Activated CD8-positive, alpha-beta memory T cell treated with anti-CD3 and anti-CD28 coated beads, Interleukin-2, amount 50 U/mL, for 24 hours (primary cell): ENCODE measurements around the gene TYW1B.
"Not testable (repeated sequence)": the region's sequence is repeated elsewhere in the genome, so short reads cannot be mapped to it uniquely, and the experiment has no call there.

Experiments
- DNase-seq: peaks from one replicate; pipeline ENCODE4 v3.0.0-alpha.2; 2020; ENCODE audit errors: extremely low read depth

The TYW1B gene

GRCh38 chr7:72816370-72817157 lies 11.4 kb downstream of the TYW1B start:
- not testable (repeated sequence) for DNase-seq

GRCh38 chr7:72810437-72810836 lies 17.6 kb downstream of the TYW1B start:
- not testable (repeated sequence) for DNase-seq

GRCh38 chr7:72808511-72808910 lies 19.5 kb downstream of the TYW1B start:
- not testable (repeated sequence) for DNase-seq

GRCh38 chr7:72806851-72807250 lies 21.1 kb downstream of the TYW1B start:
- not testable (repeated sequence) for DNase-seq

GRCh38 chr7:72805526-72806494 lies 22.2 kb downstream of the TYW1B start:
- no peak for DNase-seq

- not testable (repeated sequence) for DNase-seq
Measured at GRCh38 chr7:72803778-72804177, 24.2 kb downstream of the TYW1B start.

- DNase-seq, result not testable (repeated sequence)
Measured at GRCh38 chr7:72801564-72801963, 26.4 kb downstream of the TYW1B start.

- not testable (repeated sequence) for DNase-seq
Measured at GRCh38 chr7:72795401-72795800, 32.6 kb downstream of the TYW1B start.

- DNase-seq, result no peak
Measured at GRCh38 chr7:72793791-72794190, 34.2 kb downstream of the TYW1B start.

GRCh38 chr7:72790698-72791060 lies 37.3 kb downstream of the TYW1B start:
- DNase-seq, result not testable (repeated sequence)

GRCh38 chr7:72790048-72790697 lies 37.8 kb downstream of the TYW1B start:
- not testable (repeated sequence) for DNase-seq

- no peak for DNase-seq
Measured at GRCh38 chr7:72785166-72785955, 42.6 kb downstream of the TYW1B start.

- not testable (repeated sequence) for DNase-seq
Measured at GRCh38 chr7:72783601-72784370, 44.2 kb downstream of the TYW1B start.

- DNase-seq, result no peak
Measured at GRCh38 chr7:72781631-72782030, 46.4 kb downstream of the TYW1B start.

GRCh38 chr7:72781161-72781560 lies 46.8 kb downstream of the TYW1B start:
- DNase-seq, result no peak

- DNase-seq, result not testable (repeated sequence)
Measured at GRCh38 chr7:72780289-72780894, 47.6 kb downstream of the TYW1B start.

GRCh38 chr7:72777167-72777566 lies 50.8 kb downstream of the TYW1B start:
- not testable (repeated sequence) for DNase-seq

GRCh38 chr7:72772627-72773026 lies 55.4 kb downstream of the TYW1B start:
- not testable (repeated sequence) for DNase-seq

GRCh38 chr7:72766994-72767393 lies 61.0 kb downstream of the TYW1B start:
- DNase-seq, result not testable (repeated sequence)

- no peak for DNase-seq
Measured at GRCh38 chr7:72760602-72761001, 67.4 kb downstream of the TYW1B start.
